ENCODE results near the gene BORCS5.
"Not testable (repeated sequence)": the region's sequence is repeated elsewhere in the genome, so short reads cannot be mapped to it uniquely, and the experiment has no call there.

BORCS5 gene
- total RNA-seq, result 18.0 to 22.9 reads per million in 2 experiments

GRCh38 chr12:12356896-12357718, at the start of gene BORCS5:
BORCS5 (plus strand) TSS chr12:12357078; CDS start chr12:12357452, 374 bp downstream.
- peak; percentile 96 for DNase-seq (ENCODE audit: low read depth)

GRCh38 chr12:12310695-12311094, 46.2 kb upstream of the BORCS5 start:
- DNase-seq (ENCODE audit: low read depth), result not testable (repeated sequence)

GRCh38 chr12:12315838-12316237, 41.0 kb upstream of the BORCS5 start:
- no peak for DNase-seq (ENCODE audit: low read depth)

- no peak for DNase-seq (ENCODE audit: low read depth)
These were observed 37.3 kb upstream of the BORCS5 start for GRCh38 chr12:12319451-12320183.

- no peak for DNase-seq (ENCODE audit: low read depth)
These were observed 33.8 kb upstream of the BORCS5 start for GRCh38 chr12:12323118-12323517.

GRCh38 chr12:12323591-12323990, 33.3 kb upstream of the BORCS5 start:
- DNase-seq (ENCODE audit: low read depth), result no peak

- no peak for DNase-seq (ENCODE audit: low read depth)
These were observed 30.6 kb upstream of the BORCS5 start for GRCh38 chr12:12326262-12326661.

GRCh38 chr12:12327802-12328201, 29.1 kb upstream of the BORCS5 start:
- no peak for DNase-seq (ENCODE audit: low read depth)

GRCh38 chr12:12331244-12331771, 25.6 kb upstream of the BORCS5 start:
- no peak for DNase-seq (ENCODE audit: low read depth)

GRCh38 chr12:12331896-12332295, 25.0 kb upstream of the BORCS5 start:
- no peak for DNase-seq (ENCODE audit: low read depth)

GRCh38 chr12:12333407-12334366, 23.2 kb upstream of the BORCS5 start:
- no peak for DNase-seq (ENCODE audit: low read depth)

GRCh38 chr12:12334367-12335040, 22.4 kb upstream of the BORCS5 start:
- DNase-seq (ENCODE audit: low read depth), result peak; percentile 31

GRCh38 chr12:12336049-12336411, 20.8 kb upstream of the BORCS5 start:
- no peak for DNase-seq (ENCODE audit: low read depth)

- DNase-seq (ENCODE audit: low read depth), result no peak
These were observed 20.4 kb upstream of the BORCS5 start for GRCh38 chr12:12336511-12336910.

GRCh38 chr12:12338527-12339168, 18.2 kb upstream of the BORCS5 start:
- DNase-seq (ENCODE audit: low read depth), result no peak

- DNase-seq (ENCODE audit: low read depth), result peak; percentile 21
These were observed 6.9 kb upstream of the BORCS5 start, which contains the start of gene MANSC1 for GRCh38 chr12:12349711-12350665. MANSC1 (minus strand) TSS chr12:12350242; CDS start chr12:12343314, 6,928 bp downstream.

- no peak for DNase-seq (ENCODE audit: low read depth)
These were observed 5.9 kb upstream of the BORCS5 start for GRCh38 chr12:12350868-12351463.

GRCh38 chr12:12351468-12352185, 5.3 kb upstream of the BORCS5 start:
- not testable (repeated sequence) for DNase-seq (ENCODE audit: low read depth)
